ENCODE results near the gene FYN. TPM values are rescaled to one million over a fixed set of nuclear protein-coding genes. Genes with fewer than 3 reads are reported as not detected.

FYN gene
- total and polyA plus RNA-seq, 2 of the 13 experiments (the other 11 are each of a cell fraction or from before 2014, with no cell fraction given), result 15.5 to 24.6 TPM

- TF ChIP-seq KIAA2018 (CRISPR knock-in tag; IDR thresholded peaks at IDR 0.05; ENCODE audit: borderline replicate concordance) (no peak), MYPOP (CRISPR knock-in tag; IDR thresholded peaks at IDR 0.05) (peak; percentile 98), ZNF576 (CRISPR knock-in tag; IDR thresholded peaks at IDR 0.05) (peak; percentile 75; the same call in 1 of the 2 replicates), HMGXB4 (CRISPR knock-in tag; IDR thresholded peaks at IDR 0.05; ENCODE audit: borderline replicate concordance in 1 of 2, low read depth in 1 of 2) (peak; percentile 29 to 44; a peak in 2 of 4 replicates), KLF16 (CRISPR knock-in tag; IDR thresholded peaks at IDR 0.05) (peak in 1 of 2 experiments; percentile 46; a peak in 1 of 4 replicates), POLR2G (IDR thresholded peaks at IDR 0.05; ENCODE audit: low read depth, low read length) (peak; percentile 47; the same call in 1 of the 2 replicates), ARID3A (IDR thresholded peaks at IDR 0.05; ENCODE audit: low read depth, low read length) (no peak), ZNF605 (CRISPR knock-in tag; IDR thresholded peaks at IDR 0.05) (no peak), ZBTB49 (CRISPR knock-in tag; IDR thresholded peaks at IDR 0.05; ENCODE audit: borderline replicate concordance) (no peak), TP53 (CRISPR knock-in tag; conservative IDR thresholded peaks at IDR 0.05) (no peak)
Observed at GRCh38 chr6:111873178-111874024, at the start of gene FYN (continued).

Measured in HepG2 (cell line).